ENCODE results near the gene HBG2.
"Not testable (repeated sequence)": the region's sequence is repeated elsewhere in the genome, so short reads cannot be mapped to it uniquely, and the experiment has no call there.

The HBG2 gene

DNA sequence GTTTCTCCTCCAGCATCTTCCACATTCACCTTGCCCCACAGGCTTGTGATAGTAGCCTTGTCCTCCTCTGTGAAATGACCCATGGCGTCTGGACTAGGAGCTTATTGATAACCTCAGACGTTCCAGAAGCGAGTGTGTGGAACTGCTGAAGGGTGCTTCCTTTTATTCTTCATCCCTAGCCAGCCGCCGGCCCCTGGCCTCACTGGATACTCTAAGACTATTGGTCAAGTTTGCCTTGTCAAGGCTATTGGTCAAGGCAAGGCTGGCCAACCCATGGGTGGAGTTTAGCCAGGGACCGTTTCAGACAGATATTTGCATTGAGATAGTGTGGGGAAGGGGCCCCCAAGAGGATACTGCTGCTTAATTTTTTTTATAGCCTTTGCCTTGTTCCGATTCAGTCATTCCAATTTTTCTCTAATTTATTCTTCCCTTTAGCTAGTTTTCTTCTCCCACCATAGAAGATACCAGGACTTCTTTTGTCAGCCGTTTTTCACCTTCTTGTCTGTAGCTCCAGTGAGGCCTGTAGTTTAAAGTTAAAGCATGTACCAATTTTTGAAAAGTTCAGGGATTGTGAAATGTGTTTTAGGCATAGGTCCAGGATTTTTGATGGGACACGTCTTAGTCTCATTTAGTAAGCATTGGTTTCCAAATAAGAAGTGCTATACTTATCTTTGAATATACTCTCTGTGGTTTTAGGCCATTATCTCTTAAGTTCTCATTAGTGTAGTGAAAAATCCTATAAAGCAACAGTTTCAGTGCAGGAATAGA is at the start of gene HBG2:
TSS of gene HBG2 (minus strand) at position 136 of the 768 bp plus-strand sequence. CDS start at position 83, 53 bp downstream.
- in situ Hi-C loops (cut with MboI; ENCODE audit: low sequenced_read_pairs), result not testable (repeated sequence)

- in situ Hi-C loops (cut with MboI; ENCODE audit: low sequenced_read_pairs), result no loop called here
These were observed 49.5 kb upstream of the HBG2 start for GRCh38 chr11:5304046-5304445.

- in situ Hi-C loops (cut with MboI; ENCODE audit: low sequenced_read_pairs), result no loop called here
These were observed 49.0 kb upstream of the HBG2 start for GRCh38 chr11:5303626-5304025.

DNA sequence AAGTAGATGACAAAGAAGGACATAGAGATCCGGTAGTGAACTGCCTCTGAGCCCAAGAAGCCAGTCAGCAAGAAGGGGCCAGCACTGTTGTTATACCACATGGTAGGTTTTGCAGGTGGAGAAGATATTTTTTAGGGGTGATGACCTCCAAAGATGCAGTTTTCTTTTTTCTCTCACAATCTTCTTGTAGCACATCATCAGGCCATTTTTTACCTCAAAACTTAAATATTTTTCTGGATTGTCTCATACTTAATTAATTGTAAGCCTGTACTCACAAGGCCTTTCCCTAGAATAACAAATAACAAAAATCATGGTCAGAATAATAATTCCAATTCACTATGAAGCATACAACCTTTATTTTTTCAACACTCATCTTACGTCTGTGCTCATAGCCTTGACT is 47.3 kb upstream of the HBG2 start, which contains the start of gene OR51B4:
TSS of gene OR51B4 (minus strand) at position 101 of the 400 bp plus-strand sequence. CDS start at position 101, 0 bp downstream.
- in situ Hi-C loops (cut with MboI; ENCODE audit: low sequenced_read_pairs), result no loop called here

- in situ Hi-C loops (cut with MboI; ENCODE audit: low sequenced_read_pairs), result no loop called here
These were observed 45.7 kb upstream of the HBG2 start for GRCh38 chr11:5300251-5300650.

GRCh38 chr11:5298451-5298850 is 43.9 kb upstream of the HBG2 start:
- in situ Hi-C loops (cut with MboI; ENCODE audit: low sequenced_read_pairs), result no loop called here

DNA sequence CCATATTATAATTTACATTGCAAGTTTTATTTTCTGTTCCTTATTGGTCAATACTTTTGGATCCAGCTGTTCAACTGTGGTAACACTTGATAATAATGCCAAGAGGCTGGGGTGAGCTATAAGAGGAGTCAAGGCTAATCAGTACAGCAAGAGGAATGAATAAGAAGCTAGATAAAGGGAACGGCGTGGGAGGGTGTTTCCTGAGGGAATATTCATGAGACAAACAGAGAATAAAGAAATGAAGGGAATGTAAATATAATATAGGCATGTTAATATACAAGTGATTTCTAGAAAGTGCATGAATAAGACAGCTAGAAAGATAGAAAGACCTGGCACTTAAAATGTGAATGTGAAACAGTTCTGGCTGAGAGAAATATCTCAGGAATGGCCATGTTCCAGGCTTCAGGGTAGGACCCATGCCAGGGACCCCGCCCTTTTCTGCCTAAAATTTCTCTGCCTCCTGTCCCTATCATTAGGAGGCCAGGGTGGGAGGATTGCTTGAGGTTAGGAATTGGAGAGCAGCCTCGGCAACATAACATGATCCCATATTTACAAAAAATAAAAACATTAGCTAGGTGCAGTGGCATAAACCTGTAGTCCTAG is 43.2 kb upstream of the HBG2 start:
- in situ Hi-C loops (cut with MboI; ENCODE audit: low sequenced_read_pairs), result no loop called here

DNA sequence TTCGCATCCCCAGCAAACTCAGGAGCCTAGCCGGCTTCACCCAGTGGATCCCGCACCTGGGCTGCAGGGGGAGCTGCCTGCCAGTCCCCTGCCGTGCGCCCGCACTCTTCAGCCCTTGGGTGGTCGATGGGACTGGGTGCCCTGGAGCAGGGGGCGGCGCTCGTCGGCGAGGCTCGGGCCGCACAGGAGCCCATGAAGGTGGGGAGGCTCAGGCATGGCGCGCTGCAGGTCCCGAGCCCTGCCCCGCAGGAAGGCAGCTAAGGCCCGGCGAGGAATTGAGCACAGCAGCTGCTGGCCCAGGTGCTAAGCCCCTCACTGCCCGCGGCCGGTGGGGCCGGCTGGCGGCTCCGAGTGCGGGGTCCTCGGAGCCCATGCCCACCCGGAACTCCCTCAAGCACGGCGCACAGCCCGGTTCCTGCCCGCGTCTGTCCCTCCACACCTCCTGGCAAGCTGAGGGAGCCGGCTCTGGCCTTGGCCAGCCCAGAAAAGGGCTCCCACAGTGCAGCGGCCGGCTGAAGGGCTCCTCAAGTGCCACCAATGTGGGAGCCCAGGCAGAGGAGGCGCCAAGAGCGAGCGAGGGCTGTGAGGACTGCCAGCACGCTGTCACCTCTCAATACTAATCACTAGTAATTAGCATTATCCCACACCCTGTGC is 39.9 kb upstream of the HBG2 start:
- in situ Hi-C loops (cut with MboI; ENCODE audit: low sequenced_read_pairs), result not testable (repeated sequence)

- in situ Hi-C loops (cut with MboI; ENCODE audit: low sequenced_read_pairs), result no loop called here
These were observed 38.4 kb upstream of the HBG2 start for GRCh38 chr11:5293028-5293427.

GRCh38 chr11:5291207-5291838 is 36.7 kb upstream of the HBG2 start:
- in situ Hi-C loops (cut with MboI; ENCODE audit: low sequenced_read_pairs), result no loop called here

DNA sequence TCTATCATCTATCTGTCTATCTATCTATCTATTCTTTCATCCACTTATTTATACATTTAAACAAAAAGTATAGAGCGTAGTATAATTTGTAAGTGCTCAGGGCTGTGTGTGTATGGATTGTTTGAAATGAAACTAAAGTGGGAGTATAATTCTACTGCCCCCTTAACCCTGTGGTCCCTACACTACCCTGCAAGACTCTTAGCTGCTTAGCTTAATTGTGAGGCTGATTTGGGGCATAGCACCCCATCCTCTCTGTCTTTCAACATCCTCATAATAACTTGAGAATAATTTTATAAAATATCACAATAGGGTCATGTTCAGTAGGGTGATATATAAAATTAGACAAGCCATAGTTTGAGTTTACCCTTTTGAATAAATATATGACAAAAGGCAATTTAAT is 35.5 kb upstream of the HBG2 start:
- in situ Hi-C loops (cut with MboI; ENCODE audit: low sequenced_read_pairs), result no loop called here

- in situ Hi-C loops (cut with MboI; ENCODE audit: low sequenced_read_pairs), result no loop called here
These were observed 35.1 kb upstream of the HBG2 start for GRCh38 chr11:5289696-5290095.

DNA sequence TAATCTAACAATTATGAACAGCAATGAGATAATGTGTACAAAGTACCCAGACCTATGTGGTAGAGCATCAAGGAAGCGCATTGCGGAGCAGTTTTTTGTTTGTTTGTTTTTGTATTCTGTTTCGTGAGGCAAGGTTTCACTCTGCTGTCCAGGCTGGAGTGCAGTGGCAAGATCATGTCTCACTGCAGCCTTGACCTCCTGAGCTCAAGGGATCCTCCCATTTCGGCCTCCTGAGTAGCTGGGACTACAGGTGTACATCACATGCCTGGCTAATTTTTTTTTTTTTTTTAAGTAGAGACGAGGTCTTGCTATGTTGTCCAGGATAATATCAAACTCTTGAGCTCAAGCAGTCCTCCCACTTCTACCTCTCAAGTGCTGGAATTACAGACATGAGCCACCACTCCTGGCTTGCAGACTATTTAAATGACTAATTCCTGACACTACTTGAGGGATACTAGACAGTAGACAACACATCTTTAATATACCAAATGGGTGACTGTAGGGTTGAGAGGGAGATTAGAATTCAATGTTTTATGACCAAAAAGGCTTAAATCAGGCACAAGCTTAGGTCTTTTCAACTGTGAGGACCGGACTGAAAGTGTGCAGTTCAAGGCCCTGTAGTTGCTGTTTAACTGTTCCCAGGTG is 34.4 kb upstream of the HBG2 start:
- in situ Hi-C loops (cut with MboI; ENCODE audit: low sequenced_read_pairs), result no loop called here

DNA sequence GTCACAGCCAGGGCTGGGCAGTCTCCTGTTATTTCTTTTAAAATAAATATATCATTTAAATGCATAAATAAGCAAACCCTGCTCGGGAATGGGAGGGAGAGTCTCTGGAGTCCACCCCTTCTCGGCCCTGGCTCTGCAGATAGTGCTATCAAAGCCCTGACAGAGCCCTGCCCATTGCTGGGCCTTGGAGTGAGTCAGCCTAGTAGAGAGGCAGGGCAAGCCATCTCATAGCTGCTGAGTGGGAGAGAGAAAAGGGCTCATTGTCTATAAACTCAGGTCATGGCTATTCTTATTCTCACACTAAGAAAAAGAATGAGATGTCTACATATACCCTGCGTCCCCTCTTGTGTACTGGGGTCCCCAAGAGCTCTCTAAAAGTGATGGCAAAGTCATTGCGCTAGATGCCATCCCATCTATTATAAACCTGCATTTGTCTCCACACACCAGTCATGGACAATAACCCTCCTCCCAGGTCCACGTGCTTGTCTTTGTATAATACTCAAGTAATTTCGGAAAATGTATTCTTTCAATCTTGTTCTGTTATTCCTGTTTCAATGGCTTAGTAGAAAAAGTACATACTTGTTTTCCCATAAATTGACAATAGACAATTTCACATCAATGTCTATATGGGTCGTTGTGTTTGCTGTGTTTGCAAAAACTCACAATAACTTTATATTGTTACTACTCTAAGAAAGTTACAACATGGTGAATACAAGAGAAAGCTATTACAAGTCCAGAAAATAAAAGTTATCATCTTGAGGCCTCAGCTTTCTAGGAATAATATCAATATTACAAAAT is 33.7 kb upstream of the HBG2 start:
- in situ Hi-C loops (cut with MboI; ENCODE audit: low sequenced_read_pairs), result no loop called here

GRCh38 chr11:5286901-5287300 is 32.3 kb upstream of the HBG2 start:
- in situ Hi-C loops (cut with MboI; ENCODE audit: low sequenced_read_pairs), result no loop called here

DNA sequence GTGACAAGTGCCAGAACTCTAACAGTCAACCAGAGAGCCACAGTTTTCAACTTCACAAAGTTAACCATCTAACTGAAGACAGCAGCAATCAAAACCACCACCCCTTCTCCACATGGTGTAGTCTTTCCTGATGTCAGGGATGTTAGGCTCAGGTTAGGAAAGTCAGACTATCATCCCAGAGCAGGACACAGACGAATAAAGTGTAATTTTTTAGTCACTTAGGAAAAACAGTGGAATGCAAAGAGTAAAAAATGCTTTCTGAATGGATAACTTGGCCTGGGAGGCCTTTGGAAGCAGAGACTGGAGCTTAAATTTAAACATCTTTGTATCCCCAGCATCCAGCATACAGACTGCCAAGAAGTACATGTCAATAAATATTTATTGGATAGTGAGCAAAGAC is 31.8 kb upstream of the HBG2 start:
- in situ Hi-C loops (cut with MboI; ENCODE audit: low sequenced_read_pairs), result no loop called here

GRCh38 chr11:5285703-5286340 is 31.2 kb upstream of the HBG2 start:
- in situ Hi-C loops (cut with MboI; ENCODE audit: low sequenced_read_pairs), result no loop called here

- in situ Hi-C loops (cut with MboI; ENCODE audit: low sequenced_read_pairs), result no loop called here
These were observed 30.1 kb upstream of the HBG2 start for GRCh38 chr11:5284637-5285036.

- in situ Hi-C loops (cut with MboI; ENCODE audit: low sequenced_read_pairs), result no loop called here
These were observed 29.3 kb upstream of the HBG2 start for GRCh38 chr11:5283882-5284281.

- in situ Hi-C loops (cut with MboI; ENCODE audit: low sequenced_read_pairs), result no loop called here
These were observed 28.5 kb upstream of the HBG2 start for GRCh38 chr11:5283086-5283485.

All from HL-60/S4 treated with retinoic acid at 250 ng/mL for 4 days and 3 days (cell line).